Fibroblast of villous mesenchyme (primary cell): ENCODE data around the gene TCERG1L. TPM values are rescaled to one million over a fixed set of nuclear protein-coding genes. Genes with fewer than 3 reads are reported as not detected.

Source experiments
- DNase-seq: peaks from one replicate; pipeline ENCODE4 v3.0.0-alpha.2; 2010; ENCODE audit warnings: low read depth
- H3K4me3 ChIP-seq: 2 replicates; pipeline ENCODE4 v1.5.1; 2011; ENCODE audit warnings: low read depth, mild to moderate bottlenecking, low read length
- CTCF ChIP-seq: IDR thresholded peaks from 2 replicates; pipeline ENCODE4 v1.5.1; 2012; ENCODE audit warnings: low read depth, mild to moderate bottlenecking, low read length; ENCODE audit not compliant: insufficient read depth
- total RNA-seq: library from RNA; depleted of rRNA; stranded (reverse); fragments of >200 nt; gene quantifications from 2 replicates; pipeline ENCODE4 v1.2.3, GENCODE V29; 2012

The TCERG1L gene
- total RNA-seq, 1 donor: not detected

DNA sequence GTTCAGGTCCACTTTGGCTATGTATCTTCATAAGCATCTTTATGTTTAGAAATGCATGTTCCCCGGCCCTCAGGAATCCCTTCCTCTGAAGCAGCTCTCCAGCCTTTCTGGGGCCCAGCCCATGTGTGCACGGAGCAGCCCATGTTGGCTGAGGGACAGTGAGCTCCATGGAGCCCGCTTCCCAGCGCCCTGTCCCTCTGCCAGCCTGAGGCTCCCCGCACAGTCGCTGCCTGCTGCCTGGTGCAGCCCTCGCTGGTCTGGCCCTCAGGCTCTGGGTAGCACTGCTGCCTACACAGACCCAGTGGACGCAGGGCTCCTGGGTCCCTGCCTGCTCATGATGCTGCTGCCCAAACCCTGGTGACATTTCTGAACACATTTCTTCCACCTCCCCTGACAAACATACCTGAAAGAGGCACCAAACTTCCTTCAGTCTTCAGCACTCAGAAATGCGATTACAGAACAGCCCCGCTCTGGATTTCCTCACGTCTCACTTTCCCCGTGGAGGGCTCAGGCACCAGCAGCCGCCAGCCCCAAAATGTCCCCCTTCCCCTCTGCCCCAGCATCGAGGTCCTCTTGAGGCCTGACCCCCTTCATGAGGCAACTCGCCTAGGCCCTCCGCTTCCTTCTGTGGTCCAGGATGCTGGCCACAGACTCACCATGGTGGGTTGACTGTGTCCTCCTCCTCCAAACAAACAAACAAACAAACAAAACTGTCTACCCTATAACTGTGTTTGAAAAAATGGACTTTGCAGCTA lies 5.0 kb upstream of the TCERG1L start:
- no peak overlapping the region for H3K4me3 ChIP-seq
- no peak for DNase-seq

DNA sequence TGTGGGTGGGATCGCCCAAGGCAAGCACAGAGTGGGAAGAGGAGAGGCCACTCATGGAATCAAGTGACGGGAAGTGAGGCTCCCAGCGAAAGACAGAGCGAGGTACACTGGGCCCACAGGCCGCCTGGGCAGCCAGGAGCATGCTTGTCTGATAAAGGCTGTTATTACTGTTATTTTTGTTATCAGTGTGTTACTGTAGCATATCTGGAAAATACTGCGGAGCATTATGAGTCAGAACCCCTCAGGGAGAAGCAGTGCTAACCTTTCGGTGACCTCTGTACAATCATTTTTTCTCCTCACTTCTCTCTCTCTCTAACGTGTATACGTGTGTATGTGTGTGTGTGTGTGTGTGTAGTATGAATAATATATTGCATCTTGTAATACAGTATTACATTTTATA lies 3.8 kb upstream of the TCERG1L start:
- no peak overlapping the region for H3K4me3 ChIP-seq
- no peak for DNase-seq
- no peak for TF ChIP-seq CTCF

More for the DNA sequence above, 5.0 kb upstream of the TCERG1L start:
- no peak for TF ChIP-seq CTCF

- no peak for TF ChIP-seq CTCF
- H3K4me3 ChIP-seq: no peak overlapping the region
- no peak for DNase-seq
Measured at GRCh38 chr10:131314799-131315198, 3.3 kb upstream of the TCERG1L start.

GRCh38 chr10:131314148-131314547 lies 2.6 kb upstream of the TCERG1L start:
- H3K4me3 ChIP-seq: no peak overlapping the region
- DNase-seq: no peak
- no peak for TF ChIP-seq CTCF

DNA sequence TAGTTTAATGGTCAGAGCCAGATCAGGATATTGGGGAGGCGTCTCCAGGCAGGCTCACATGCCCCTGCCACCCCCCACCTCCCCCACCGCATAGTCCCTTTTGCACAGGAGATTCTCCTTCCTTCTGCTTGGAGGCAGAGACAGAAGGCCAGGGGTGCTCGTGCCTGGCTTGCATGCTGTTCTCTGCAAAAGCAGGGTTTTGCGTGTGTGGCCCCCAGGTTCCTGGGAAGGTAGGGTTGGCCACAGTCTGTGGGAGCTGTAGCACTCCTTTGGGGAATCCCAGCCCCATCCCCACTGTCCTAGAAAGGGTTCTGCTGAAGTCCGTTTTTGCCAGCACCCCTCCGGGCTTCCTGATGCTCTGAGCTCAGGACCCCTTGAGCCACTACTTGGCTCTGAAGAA lies 1.9 kb upstream of the TCERG1L start:
- H3K4me3 ChIP-seq: no peak overlapping the region
- no peak for DNase-seq
- TF ChIP-seq CTCF: no peak

DNA sequence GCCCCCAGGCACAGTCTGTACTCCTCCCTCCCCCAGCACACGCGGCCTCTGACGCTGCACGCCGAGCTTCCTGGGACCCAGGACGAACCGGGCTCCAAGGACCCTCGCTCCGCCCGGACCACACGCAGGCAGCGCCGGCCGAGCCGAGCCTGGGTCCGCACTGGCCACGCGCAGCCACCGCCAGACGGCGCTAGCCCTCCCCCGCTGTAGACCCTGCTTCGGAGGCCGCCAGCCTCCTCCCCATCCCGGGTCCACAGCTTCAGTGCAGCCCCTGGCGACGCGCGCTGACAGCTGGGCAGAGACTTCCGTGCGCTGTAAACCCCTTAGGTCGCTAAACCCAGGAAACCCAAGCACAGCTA lies 936 bp upstream of the TCERG1L start:
- DNase-seq: no peak
- H3K4me3 ChIP-seq: no peak overlapping the region
- no peak for TF ChIP-seq CTCF

DNA sequence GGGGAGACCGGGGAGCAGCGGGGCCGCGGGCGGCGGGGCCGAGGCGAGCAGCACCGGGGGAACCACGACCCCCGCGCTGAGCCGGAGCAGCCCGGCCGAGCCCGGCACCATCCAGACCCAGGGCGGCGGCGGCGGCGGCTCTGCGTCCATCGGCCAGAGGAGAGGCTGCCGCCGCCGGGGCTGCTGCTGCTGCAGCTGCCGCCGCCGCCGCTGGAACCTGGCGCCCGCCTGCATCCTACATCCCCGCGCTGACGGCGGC lies 190 bp downstream of the TCERG1L start:
- H3K4me3 ChIP-seq: no peak overlapping the region
- no peak for TF ChIP-seq CTCF
- no peak for DNase-seq
